HepG2 (cell line): Measurements from ENCODE around the gene INHBC. TPM values are rescaled to one million over a fixed set of nuclear protein-coding genes. Genes with fewer than 3 reads are reported as not detected.

Experiments used
- ATAC-seq: fragments of 200-7000 bp; cut with Tn5 transposase; 3 replicates; pipeline ENCODE4 v1.9.1; 2020; ENCODE audit warnings: mild to moderate bottlenecking, moderate library complexity
- BruUV-seq: library from RNA; stranded (reverse); fragments of 400-500 nt; replicated peaks from 2 replicates; lab custom pipeline; 2021; lab: Mats Ljungman, UMichigan
- CTCF ChIA-PET: fragments of 300-600 bp; formaldehyde crosslinking; extraction: SDS; loops from one replicate; lab custom pipeline; 2021; ENCODE audit warnings: low total read pairs, inconsistent platforms, low intra/inter-chr PET ratio; lab: Yijun Ruan, JAX
- POLR2A ChIA-PET: fragments of 350-600 bp; sonication (Branson Sonifier 250); formaldehyde crosslinking; loops from one replicate; lab custom pipeline; 2020; ENCODE audit warnings: antibody characterized with exemption, inconsistent platforms; lab: Yijun Ruan, JAX
- DNase-seq: peaks from one replicate; pipeline ENCODE4 v3.0.0-alpha.2; 2015; ENCODE audit warnings: low spot score
- FAIRE-seq: peaks from 3 replicates; lab custom pipeline; 2011; peaks lifted over from hg19 to GRCh38; lab: Jason Lieb, UNC
- H2AFZ ChIP-seq: one replicate; pipeline ENCODE4 v1.6.1; 2011; ENCODE audit warnings: low read length, inconsistent platforms
- H3K27ac ChIP-seq: fragments of 300-600 bp; 3 replicates; pipeline ENCODE4 v1.8.0; 2011; ENCODE audit warnings: mixed run types, mild to moderate bottlenecking, mixed read lengths, low read length, inconsistent platforms; ENCODE audit not compliant: insufficient read depth; ENCODE audit errors: extremely low read length
- H3K27me3 ChIP-seq, 2 experiments: fragments of 200-600 bp in 1 of 2; 2 replicates in 1 of 2; 3 replicates in 1 of 2; pipeline versions ENCODE4 v1.6.0 to v1.8.0; 2011; ENCODE audit warnings: low read length in 2 of 2, mild to moderate bottlenecking in 2 of 2, moderate library complexity in 2 of 2, inconsistent platforms in 1 of 2; ENCODE audit not compliant: insufficient read depth in 2 of 2, control insufficient read depth in 1 of 2
- H3K36me3 ChIP-seq, 2 experiments: fragments of 200-600 bp in 1 of 2; replicated peaks in 1 of 2; 2 replicates in 1 of 2; 3 replicates in 1 of 2; pipeline versions ENCODE4 v1.5.1 to v1.8.0; 2011; ENCODE audit warnings: low read length in 2 of 2, inconsistent platforms in 1 of 2; ENCODE audit not compliant: insufficient read depth in 2 of 2, control insufficient read depth in 1 of 2
- H3K4me1 ChIP-seq: 2 replicates; pipeline ENCODE4 v1.5.1; 2012; ENCODE audit warnings: low read length, inconsistent platforms; ENCODE audit not compliant: insufficient read depth
- H3K4me2 ChIP-seq: 2 replicates; pipeline ENCODE4 v1.6.0; 2011; ENCODE audit warnings: low read depth, low read length, inconsistent platforms
- H3K4me3 ChIP-seq, 3 experiments: fragments of 200-600 bp in 1 of 3; sonication (generic), shearing (Covaris generic) in 1 of 3; replicated peaks in 1 of 3; 2 replicates each; pipeline ENCODE4 v1.5.1; 2011 to 2016; ENCODE audit warnings: low read length in 3 of 3, inconsistent platforms in 2 of 3, low read depth in 2 of 3, mild to moderate bottlenecking in 2 of 3, control low read depth in 1 of 3, mixed read lengths in 1 of 3; ENCODE audit not compliant: insufficient read depth in 1 of 3
- H3K79me2 ChIP-seq: one replicate; pipeline ENCODE4 v1.6.1; 2011; ENCODE audit warnings: low read length, inconsistent platforms; ENCODE audit not compliant: insufficient read depth
- H3K9ac ChIP-seq: 2 replicates; pipeline ENCODE4 v1.6.0; 2011; ENCODE audit warnings: mild to moderate bottlenecking, low read depth, low read length, inconsistent platforms; ENCODE audit not compliant: insufficient read depth
- H3K9me3 ChIP-seq: 2 replicates; pipeline ENCODE4 v1.5.1; 2012; ENCODE audit warnings: mild to moderate bottlenecking, low read length
- H4K20me1 ChIP-seq: 2 replicates; pipeline ENCODE4 v1.6.0; 2011; ENCODE audit warnings: inconsistent platforms, mild to moderate bottlenecking, low read length, moderate library complexity; ENCODE audit not compliant: insufficient read depth
- FOXO1 ChIP-seq: sonication (generic); formaldehyde crosslinking; IDR thresholded peaks from 2 replicates; pipeline ENCODE4 v1.4.0; 2020; ENCODE audit warnings: missing genetic modification reagents
- GATA4 ChIP-seq: sonication (generic); IDR thresholded peaks from 2 replicates; pipeline ENCODE4 v1.6.1; 2016; ENCODE audit warnings: antibody characterized with exemption, low read depth, borderline replicate concordance
- HES4 ChIP-seq: sonication (generic); formaldehyde crosslinking; IDR thresholded peaks from 2 replicates; pipeline ENCODE4 v1.9.0; 2021; ENCODE audit warnings: mild to moderate bottlenecking, missing genetic modification reagents, borderline replicate concordance
- HMGXB4 ChIP-seq, 2 experiments: sonication (generic) in 1 of 2; formaldehyde crosslinking in 1 of 2; IDR thresholded peaks; 2 replicates each; pipeline versions ENCODE4 v1.4.0 to v1.6.1; 2018 to 2020; ENCODE audit warnings: missing genetic modification reagents in 2 of 2, borderline replicate concordance in 1 of 2, low read depth in 1 of 2, mild to moderate bottlenecking in 1 of 2, missing biosample characterization in 1 of 2
- RARG ChIP-seq: sonication (generic); formaldehyde crosslinking; IDR thresholded peaks from 2 replicates; pipeline ENCODE4 v1.4.0; 2020; ENCODE audit warnings: low read depth, mild to moderate bottlenecking, missing genetic modification reagents
- SALL1 ChIP-seq: sonication (generic); formaldehyde crosslinking; IDR thresholded peaks from 2 replicates; pipeline ENCODE4 v1.8.0; 2022; ENCODE audit warnings: mild to moderate bottlenecking, missing genetic modification reagents
- SP1 ChIP-seq, 2 experiments: fragments of 450-650 bp in 1 of 2; sonication (generic) in 1 of 2; formaldehyde crosslinking in 1 of 2; IDR thresholded peaks; 2 replicates each; pipeline versions ENCODE4 v1.4.0 to v1.6.1; 2016 to 2020; ENCODE audit warnings: missing genetic modification reagents in 1 of 2
- ZBTB49 ChIP-seq: sonication (generic); formaldehyde crosslinking; IDR thresholded peaks from 2 replicates; pipeline ENCODE4 v1.4.0; 2020; ENCODE audit warnings: missing genetic modification reagents, borderline replicate concordance
- ZFP36L2 ChIP-seq: sonication (generic); formaldehyde crosslinking; IDR thresholded peaks from 2 replicates; pipeline ENCODE4 v1.4.0; 2020; ENCODE audit warnings: missing genetic modification reagents
- ZNF12 ChIP-seq: sonication (generic); formaldehyde crosslinking; IDR thresholded peaks from 2 replicates; pipeline ENCODE4 v1.5.0; 2020; ENCODE audit warnings: missing genetic modification reagents
- ZNF746 ChIP-seq: sonication (generic); formaldehyde crosslinking; IDR thresholded peaks from 2 replicates; pipeline ENCODE4 v1.8.0; 2022; ENCODE audit warnings: mild to moderate bottlenecking, missing genetic modification reagents
- ZSCAN20 ChIP-seq: sonication (generic); formaldehyde crosslinking; IDR thresholded peaks from 2 replicates; pipeline ENCODE4 v1.4.0; 2020; ENCODE audit warnings: missing genetic modification reagents, mild to moderate bottlenecking, borderline replicate concordance
- WGBS: methylation state at CpG from one replicate; pipeline ENCODE4 v1.1.6; 2017; ENCODE audit warnings: low lambda C conversion rate; 5-methylcytosine and 5-hydroxymethylcytosine counted together
- in situ Hi-C: cut with HindIII; loops from 2 replicates; pipeline ENCODE4 v1.10.0; 2017; ENCODE audit warnings: low pct_unique_long_range_greater_than_20kb; ENCODE audit not compliant: extremely low pct_ligation_motif_present
- intact Hi-C: fragments of 100-400 bp; cut with micrococcal nuclease; formaldehyde crosslinking; loops from one replicate; pipeline ENCODE4 v1.10.0; 2022; ENCODE audit not compliant: unreplicated experiment
- polyA plus RNA-seq, 8 experiments: library from polyadenylated mRNA; depleted of rRNA in 3 of 8; stranded (reverse) in 7 of 8; unstranded in 1 of 8; fragments of >200 nt; fragmentation: Illumina TruSeq in 4 of 8; extraction: Trizol in 4 of 8; gene quantifications; 2 replicates each; pipeline versions ENCODE4 v1.2.1 to v1.2.3, GENCODE V29; 2011 to 2016; ENCODE audit warnings: low read depth in 4 of 8, missing spikeins in 1 of 8, mixed read lengths in 1 of 8; ENCODE audit not compliant: insufficient read depth in 1 of 8
- total RNA-seq, 5 experiments: library from RNA; depleted of rRNA; stranded (reverse); fragments of >200 nt; fragmentation: Illumina TruSeq; extraction: Trizol; gene quantifications; 2 replicates each; pipeline ENCODE4 v1.2.3, GENCODE V29; 2016; ENCODE audit warnings: low read depth in 1 of 5

Gene INHBC
- total and polyA plus RNA-seq, 2 of the 13 experiments (the other 11 are each of a cell fraction or from before 2014, with no cell fraction given) = 1.8 to 13.8 TPM

GRCh38 chr12:57465030-57465746 lies 30.6 kb downstream of the INHBC start:
- H3K36me3 ChIP-seq = no peaks in the 10 kb centered on the region
- 39% methylated on average over 6 of the region's 6 CpGs for WGBS
- POLR2A ChIA-PET = no interaction called here
- FAIRE-seq (no peak), DNase-seq (no peak), ATAC-seq (no peak)
- no peaks in the 10 kb centered on the region for H3K79me2 ChIP-seq
- no TSS peak for BruUV-seq
- no peak overlapping the region for H3K4me3 ChIP-seq
- H3K4me2 ChIP-seq = no peak overlapping the region
- no peaks in the 10 kb centered on the region for H3K9me3 ChIP-seq
- no peak overlapping the region for H2AFZ ChIP-seq
- no peak overlapping the region for H3K9ac ChIP-seq
- no peak for TF ChIP-seq SP1 (IDR thresholded peaks at IDR 0.05)
- TF ChIP-seq SP1 (CRISPR knock-in tag; IDR thresholded peaks at IDR 0.05) = no peak
- TF ChIP-seq ZNF746 = no peak
- no peak for TF ChIP-seq ZBTB49
- TF ChIP-seq ZSCAN20 (CRISPR knock-in tag) = no peak
- no peak for TF ChIP-seq SALL1 (CRISPR knock-in tag)
- no peak for TF ChIP-seq GATA4
- TF ChIP-seq ZNF12 = no peak
- no peak for TF ChIP-seq HES4 (CRISPR knock-in tag)
- TF ChIP-seq ZFP36L2 = no peak
- no peak for TF ChIP-seq HMGXB4 (CRISPR knock-in tag; IDR thresholded peaks at IDR 0.05; ENCODE audit: borderline replicate concordance in 1 of 2, low read depth in 1 of 2)
- TF ChIP-seq FOXO1 (CRISPR knock-in tag) = no peak
- no peak for TF ChIP-seq RARG (CRISPR knock-in tag)
- intact Hi-C loops (no loop called here), in situ Hi-C loops (no loop called here)
- no peaks in the 10 kb centered on the region for H4K20me1 ChIP-seq
- CTCF ChIA-PET = no interaction called here
- H3K27me3 ChIP-seq = peaks cover 0 to 45% of the 10 kb centered on the region in 2 experiments; a peak in 3 of 5 replicates
- peaks cover 45% of the 10 kb centered on the region for H3K4me1 ChIP-seq
- no peak overlapping the region for H3K27ac ChIP-seq
